ENCODE measurements around the gene OR2L8.

DNA sequence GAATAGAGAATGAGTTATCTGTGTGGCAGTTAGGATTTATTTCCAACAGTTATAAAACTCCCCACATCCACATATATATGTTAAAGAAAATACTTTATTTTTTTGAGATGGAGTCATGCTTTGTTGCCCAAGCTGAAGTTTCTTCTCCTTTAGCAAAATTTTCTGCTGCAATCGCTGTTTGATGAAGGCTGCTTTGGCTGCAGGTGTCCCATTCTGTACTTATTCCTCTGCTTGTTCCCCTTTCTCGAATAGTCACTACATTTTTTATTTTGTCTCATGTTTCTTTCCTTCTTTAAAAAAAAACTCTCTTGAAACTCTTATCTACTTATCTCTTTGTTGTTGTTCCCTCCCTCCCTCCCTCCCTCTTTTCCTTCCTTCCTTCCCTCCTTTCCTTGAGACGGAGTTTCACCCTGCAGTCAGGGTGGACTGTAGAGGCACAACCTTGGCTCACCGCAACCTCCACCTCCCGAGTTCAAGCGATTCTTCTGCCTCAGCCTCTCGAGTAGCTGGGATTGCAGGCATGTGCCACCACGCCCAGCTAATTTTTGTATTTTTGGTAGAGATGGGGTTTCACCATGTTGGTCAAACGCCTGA lies 42.7 kb upstream of the OR2L8 start:
- TF ChIP-seq CTCF (conservative IDR thresholded peaks at IDR 0.05; ENCODE audit: low read depth in 2 of 2) (no peak), JUNB (IDR thresholded peaks at IDR 0.05; ENCODE audit: unreplicated experiment) (no peak), ZNF114 (CRISPR knock-in tag; IDR thresholded peaks at IDR 0.05) (no peak), REST (IDR thresholded peaks at IDR 0.05; ENCODE audit: unreplicated experiment) (no peak), EZH2 (IDR thresholded peaks at IDR 0.05; ENCODE audit: low read depth, unreplicated experiment) (no peak), POLR2AphosphoS5 (IDR thresholded peaks at IDR 0.05; ENCODE audit: low read depth) (no peak), CREB1 (CRISPR knock-in tag; IDR thresholded peaks at IDR 0.05; ENCODE audit: low read depth) (no peak)
- TF ChIP-seq, protein P1, sequence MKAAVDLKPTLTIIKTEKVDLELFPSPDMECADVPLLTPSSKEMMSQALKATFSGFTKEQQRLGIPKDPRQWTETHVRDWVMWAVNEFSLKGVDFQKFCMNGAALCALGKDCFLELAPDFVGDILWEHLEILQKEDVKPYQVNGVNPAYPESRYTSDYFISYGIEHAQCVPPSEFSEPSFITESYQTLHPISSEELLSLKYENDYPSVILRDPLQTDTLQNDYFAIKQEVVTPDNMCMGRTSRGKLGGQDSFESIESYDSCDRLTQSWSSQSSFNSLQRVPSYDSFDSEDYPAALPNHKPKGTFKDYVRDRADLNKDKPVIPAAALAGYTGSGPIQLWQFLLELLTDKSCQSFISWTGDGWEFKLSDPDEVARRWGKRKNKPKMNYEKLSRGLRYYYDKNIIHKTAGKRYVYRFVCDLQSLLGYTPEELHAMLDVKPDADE (IDR thresholded peaks at IDR 0.05), result no peak
